HG03103 (cell line): Measurements from ENCODE around the gene ANKRD45.
"Not testable (repeated sequence)": the region's sequence is repeated elsewhere in the genome, so short reads cannot be mapped to it uniquely, and the experiment has no call there.

Experiments
- ATAC-seq: cut with Tn5 transposase; IDR thresholded peaks from one replicate; pipeline ENCODE4 v1.9.1; 2021; ENCODE audit warnings: low read depth; ENCODE audit not compliant: unreplicated experiment

Gene ANKRD45

GRCh38 chr1:173669491-173669941 lies at the start of gene ANKRD45:
ANKRD45 (minus strand) TSS chr1:173669851; CDS start chr1:173659418, 10,433 bp downstream.
- ATAC-seq: no peak

- ATAC-seq: no peak
Observed at GRCh38 chr1:173717238-173717637, 47.6 kb upstream of the ANKRD45 start.

- peak; percentile 4 for ATAC-seq
Observed at GRCh38 chr1:173715538-173715844, 45.8 kb upstream of the ANKRD45 start.

DNA sequence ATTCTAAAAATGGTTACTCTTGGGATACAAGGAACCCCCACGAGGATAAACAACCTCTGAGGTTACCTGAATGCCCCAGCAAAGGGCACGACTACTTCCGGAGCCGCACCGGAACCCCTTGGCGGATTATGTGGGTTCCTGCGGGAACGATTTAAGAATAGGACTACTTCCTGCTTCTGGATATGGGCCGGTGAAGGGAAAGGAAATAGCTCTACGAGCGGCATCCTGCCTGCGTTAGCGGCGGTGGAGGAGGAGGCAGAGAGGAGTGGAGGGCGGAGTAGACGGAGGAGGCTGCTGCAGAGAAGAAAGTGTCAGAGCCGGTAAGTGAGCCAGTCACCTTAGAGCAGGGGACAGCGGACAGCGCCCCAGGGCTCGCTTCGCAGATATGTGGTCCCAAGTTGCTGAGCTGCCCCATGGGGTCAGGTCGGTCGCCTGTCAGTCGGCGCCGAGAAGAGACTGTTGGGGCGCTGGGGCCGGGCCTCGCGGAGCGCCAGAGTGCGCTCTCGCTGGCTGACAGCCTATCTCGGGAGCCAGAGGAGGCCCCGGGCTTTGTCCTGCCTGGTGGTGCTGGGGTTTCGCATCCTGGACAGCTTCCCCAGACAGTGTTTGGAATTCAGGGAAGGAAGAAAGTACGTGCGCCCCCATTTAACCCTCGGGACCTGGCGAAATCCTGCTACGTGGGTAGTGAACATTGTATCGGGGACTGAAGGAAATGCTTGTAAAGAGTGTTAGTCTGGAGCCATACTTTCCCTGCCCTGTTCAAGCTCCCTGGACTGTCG lies 45.3 kb upstream of the ANKRD45 start, which contains the start of gene KLHL20:
KLHL20 (plus strand) TSS at position 223 of the 779 bp plus-strand sequence. CDS start 1,063 bp downstream, outside the sequence.
- ATAC-seq: peak; percentile 83

DNA sequence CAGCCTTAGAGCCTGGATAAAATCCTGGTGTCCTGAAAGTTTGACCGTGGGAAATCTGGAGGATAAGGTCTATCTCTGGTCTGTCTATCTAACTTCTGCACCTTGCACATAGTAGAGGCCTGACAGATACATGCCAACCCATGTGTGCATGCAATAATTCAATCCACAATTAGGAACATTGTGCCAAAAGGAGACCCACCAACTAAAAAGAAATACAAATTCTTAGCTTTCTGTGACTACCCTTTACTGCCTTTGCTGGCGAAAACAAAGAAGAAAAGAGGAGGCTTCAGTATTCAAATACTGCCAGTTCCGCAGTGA lies 44.7 kb upstream of the ANKRD45 start:
- ATAC-seq: no peak

DNA sequence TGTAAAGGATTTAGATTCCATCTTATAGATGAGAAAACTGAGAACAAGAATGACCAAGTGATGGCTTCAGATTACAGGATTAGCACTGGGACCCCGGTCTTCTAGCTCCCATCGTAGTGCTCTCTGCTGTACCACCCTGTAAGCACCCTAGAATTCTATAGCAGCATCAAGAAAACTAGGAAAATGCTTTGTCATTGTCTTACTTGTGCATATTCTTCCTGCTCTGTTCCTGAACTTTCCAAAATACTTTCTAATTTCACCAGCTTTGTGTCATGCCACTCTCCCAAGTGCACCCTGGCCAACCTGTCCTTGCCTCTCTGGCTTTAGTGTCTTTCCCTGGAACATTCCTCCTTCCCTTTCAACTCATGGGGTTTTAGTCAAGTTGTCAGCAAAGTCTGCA lies 39.1 kb upstream of the ANKRD45 start:
- ATAC-seq: no peak

- no peak for ATAC-seq
Observed at GRCh38 chr1:173705117-173705516, 35.5 kb upstream of the ANKRD45 start.

- ATAC-seq: no peak
Observed at GRCh38 chr1:173702736-173703135, 33.1 kb upstream of the ANKRD45 start.

GRCh38 chr1:173701299-173701698 lies 31.6 kb upstream of the ANKRD45 start:
- not testable (repeated sequence) for ATAC-seq

- no peak for ATAC-seq
Observed at GRCh38 chr1:173693238-173693637, 23.6 kb upstream of the ANKRD45 start.

DNA sequence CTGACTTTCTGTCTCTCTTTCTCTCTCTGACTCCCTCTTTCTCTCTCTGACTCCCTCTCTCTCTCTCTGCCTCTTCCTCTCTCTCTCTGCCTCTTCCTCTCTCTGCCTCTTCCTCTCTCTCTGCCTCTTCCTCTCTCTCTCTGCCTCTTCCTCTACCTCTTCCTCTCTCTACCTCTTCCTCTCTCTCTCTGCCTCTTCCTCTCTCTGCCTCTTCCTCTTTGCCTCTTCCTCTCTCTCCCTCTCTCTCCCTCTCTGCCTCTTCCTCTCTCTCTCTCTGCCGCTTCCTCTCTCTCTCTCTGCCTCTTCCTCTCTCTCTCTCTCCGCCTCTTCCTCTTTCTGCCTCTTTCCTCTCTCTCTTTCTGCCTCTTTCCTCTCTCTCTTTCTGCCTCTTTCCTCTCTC lies 18.6 kb upstream of the ANKRD45 start:
- ATAC-seq: no peak

GRCh38 chr1:173685121-173685520 lies 15.5 kb upstream of the ANKRD45 start:
- ATAC-seq: not testable (repeated sequence)

DNA sequence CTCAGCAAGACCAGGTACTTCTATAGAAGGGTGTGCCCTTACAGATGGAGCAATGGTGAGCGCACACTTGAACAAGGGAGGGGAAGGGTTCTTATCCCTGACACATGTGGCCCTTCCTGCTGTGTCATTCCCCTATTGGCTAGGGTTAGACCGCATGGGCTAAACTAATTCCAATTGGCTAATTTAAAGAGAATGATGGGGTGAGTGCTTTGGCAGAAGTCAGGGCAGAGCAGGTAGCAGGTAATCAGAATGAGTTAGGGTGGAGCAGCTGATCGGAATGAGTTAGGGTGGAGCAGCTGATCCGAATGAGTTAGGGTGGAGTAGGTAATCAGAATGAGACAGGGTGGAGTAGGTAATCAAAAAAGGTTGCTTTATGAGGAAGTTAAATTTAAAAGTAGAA lies 14.2 kb upstream of the ANKRD45 start:
- not testable (repeated sequence) for ATAC-seq

GRCh38 chr1:173682184-173682583 lies 12.5 kb upstream of the ANKRD45 start:
- no peak for ATAC-seq

GRCh38 chr1:173680152-173680551 lies 10.5 kb upstream of the ANKRD45 start:
- not testable (repeated sequence) for ATAC-seq

DNA sequence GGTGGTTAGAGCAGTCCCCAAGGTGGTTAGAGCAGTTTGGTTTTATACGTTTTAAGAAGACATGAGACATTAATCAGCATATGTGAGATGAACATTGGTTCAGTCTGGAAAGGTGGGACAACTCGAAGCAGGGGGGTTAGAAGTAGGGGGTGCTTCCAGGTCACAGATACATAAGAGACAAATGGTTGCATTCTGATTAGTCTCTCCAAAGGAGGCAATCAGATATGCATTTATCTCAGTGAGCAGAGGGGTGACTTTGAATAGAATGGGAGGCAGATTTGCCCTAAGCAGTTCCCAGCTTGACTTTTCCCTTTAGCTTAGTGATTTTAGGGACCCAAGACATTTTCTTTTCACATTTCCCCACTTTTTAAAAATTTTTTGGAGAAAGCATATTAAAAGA lies 4.8 kb upstream of the ANKRD45 start:
- not testable (repeated sequence) for ATAC-seq

DNA sequence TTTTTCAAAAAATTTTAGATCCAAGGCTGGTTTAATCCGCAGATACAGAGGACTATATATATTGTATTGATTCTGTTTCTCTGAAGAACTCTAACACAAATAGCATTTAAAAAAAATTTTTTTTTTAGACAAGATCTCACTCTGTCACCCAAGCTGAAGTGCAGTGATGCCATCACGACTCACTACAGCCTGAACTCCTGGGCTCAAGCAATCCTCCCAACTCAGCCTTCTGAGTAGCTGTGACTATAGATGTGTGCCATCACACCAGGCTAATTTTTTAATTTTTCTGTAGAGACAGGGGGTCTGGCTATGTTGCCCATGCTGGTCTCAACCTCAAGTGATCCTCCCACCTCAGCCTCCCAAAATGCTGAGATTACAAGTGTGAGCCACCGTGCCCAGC lies 3.0 kb downstream of the ANKRD45 start:
- ATAC-seq: no peak

GRCh38 chr1:173663159-173663558 lies 6.5 kb downstream of the ANKRD45 start:
- ATAC-seq: no peak

- ATAC-seq: no peak
Observed at GRCh38 chr1:173661763-173662162, 7.9 kb downstream of the ANKRD45 start.

DNA sequence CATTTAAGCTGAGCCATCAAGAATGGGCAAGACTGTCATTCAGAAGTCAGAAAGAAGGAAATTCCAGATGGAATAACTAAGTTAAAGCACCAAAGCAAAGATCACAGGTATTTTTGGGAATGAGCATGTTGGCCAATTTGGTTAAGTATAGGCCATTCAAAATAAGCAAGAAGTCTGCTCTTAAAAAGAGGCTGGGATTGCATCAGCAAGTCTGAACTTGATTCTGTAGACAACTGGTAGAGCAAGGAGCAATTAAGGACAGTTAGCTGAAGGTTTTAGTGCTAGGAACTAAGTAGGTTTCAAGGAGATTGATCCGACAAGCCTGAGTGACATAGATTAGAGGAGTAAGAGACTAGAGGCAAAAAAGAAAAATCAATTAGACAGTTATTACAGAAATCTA lies 8.4 kb downstream of the ANKRD45 start:
- no peak for ATAC-seq

- ATAC-seq: no peak
Observed at GRCh38 chr1:173660306-173660705, 9.3 kb downstream of the ANKRD45 start.

GRCh38 chr1:173648880-173649605 lies 20.6 kb downstream of the ANKRD45 start:
- no peak for ATAC-seq
